CD4-positive, alpha-beta T cell treated with Interleukin-4 for 1 hour (primary cell): ENCODE results near the gene GAS6.

ENCODE experiments used
- DNase-seq, 2 donors: peaks; one replicate each; pipeline ENCODE4 v3.0.0-alpha.2; 2020 to 2022

Gene GAS6

DNA sequence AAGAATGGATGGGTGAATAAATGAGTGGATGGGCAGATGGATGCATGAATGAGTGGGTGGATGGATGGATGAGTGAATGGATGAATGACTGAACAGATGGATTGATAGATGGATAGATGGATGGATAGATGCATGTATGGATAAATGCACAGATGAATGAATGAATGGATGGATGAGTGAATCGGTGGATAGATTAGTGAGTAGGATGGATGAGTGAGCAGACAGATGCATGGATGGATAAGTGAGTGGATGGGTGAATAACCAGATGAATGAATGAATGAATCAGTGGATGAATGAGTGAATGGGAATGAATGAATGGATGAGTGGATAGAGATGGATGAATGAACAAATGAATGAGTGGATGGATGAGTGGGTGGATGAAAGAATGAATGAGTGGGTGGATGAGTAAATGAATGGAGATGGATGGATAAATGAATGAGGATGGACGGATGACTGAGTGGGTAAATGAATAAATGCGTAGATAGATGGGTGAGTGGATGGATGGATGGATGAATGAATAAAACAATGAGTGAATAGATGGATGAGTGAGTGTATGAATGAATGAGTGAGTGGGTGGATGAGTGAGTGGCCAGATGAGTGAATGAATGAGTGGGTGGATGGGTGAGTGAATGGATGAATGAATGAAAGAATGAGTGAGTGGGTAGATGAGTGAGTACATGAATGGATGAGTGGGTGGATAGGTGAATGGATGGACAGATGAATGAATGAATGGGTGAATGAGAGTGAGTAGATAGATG is 13.0 kb downstream of the GAS6 start:
- DNase-seq: no peak

DNA sequence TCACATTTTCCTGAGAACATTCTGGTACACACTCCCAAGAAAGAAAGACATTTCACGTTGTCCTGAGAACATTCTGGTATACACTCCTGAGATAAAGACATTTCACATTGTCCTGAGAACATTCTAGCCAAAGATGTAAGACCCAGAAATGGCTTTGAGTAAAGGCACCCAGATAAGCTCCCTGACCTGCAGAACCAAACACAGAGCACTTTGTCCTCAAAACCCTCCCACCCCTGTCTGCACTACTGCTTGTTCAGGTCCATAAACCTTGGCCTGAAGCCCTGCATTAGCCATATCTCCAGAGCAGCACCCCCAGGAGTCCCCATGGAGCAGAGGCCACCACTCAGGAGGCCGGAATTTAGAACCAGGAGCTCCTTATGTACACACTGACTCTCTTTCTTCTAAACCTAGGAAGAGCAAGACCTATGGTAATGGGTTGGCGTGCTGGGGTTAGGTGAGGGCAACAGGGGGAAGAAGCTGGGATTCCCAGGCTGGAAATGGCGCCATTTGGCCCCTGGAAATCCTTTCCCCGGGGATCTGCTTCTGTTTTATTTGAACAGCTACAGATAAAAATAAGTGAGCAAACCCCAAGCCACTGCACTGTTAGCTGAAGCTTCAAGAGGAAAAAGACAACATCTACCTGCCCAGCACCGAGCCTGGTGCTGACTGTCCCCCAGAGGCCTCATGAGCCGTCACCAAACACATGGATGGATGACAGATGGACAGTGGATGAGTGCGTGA is 13.7 kb downstream of the GAS6 start:
- no peak for DNase-seq

DNA sequence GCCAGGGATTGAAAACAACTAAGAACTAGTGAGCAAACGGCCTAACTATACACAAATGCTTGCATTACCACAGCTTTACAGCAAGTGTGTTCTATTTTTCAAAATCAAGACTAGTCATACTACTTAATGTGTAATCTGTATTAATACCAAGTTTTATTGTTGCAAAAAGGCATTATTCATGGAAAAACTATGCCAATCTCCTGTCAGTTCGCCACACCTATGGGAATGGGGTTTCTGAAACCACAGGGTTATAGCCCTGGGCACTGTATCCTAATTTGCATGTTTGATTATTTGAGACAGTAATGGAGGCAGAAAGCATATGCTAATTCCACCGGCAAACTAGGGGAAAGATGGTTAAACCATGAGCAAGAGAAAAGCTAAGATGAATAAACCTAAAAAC is 14.3 kb downstream of the GAS6 start:
- DNase-seq: no peak

DNA sequence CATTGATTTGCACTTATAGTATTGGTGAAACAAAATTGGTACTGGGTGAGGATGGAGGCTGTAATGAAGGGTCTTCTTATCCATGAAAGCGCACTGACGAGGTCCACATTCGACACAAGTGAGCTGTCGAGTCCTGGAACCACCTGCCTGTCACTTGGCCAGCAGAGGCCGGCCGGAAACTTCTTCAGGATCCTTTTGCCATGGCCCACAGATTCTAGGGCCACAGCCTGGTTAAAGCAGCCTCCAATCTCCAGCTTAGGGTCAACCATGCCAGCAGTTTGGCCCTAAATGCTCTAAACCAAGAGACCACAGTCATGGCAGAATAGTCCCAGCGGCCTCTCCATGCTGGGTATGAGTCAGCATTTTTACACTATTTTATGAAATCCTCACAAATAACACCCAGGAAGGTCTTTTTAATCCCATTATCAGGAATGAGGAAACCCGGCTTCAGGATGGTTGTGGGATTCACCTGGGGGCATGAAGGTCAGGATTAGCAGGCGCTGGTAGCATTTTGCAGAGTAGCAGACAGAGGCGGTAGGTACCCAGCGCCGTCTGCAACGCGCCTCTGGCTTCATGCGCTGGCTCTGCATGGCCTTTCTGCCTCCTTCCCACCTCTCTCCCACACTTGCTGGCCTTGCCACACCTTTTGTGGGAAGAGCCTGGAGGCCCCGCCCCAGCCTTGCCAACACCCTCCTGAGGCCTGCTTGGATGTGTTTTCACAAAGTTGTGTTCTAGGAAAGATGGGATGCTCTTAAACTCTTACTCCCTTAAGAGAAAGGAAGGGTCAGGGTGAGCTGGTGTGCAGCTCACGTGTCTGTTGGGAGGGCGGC is 15.2 kb downstream of the GAS6 start:
- peak in 1 of 2 donors; percentile 8 for DNase-seq

DNA sequence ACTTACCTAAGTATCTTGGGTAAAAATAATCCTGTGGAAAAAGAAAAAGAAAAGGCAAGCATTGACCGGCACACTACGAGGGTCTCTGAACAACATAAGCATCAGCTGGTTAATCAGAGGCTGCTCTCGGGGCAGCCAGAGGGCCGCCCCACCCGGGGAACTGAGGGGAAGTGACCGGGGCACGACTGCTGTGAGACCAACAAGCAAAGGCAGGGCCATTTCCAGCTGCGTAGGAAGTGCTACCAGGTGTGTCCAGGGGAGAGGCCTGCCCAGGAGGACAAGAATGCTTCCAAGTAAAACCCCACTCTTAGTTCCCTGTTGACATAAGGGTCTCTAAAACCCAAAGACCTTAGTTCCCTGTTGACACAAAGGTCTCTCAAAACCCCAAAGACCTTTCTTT is 15.9 kb downstream of the GAS6 start:
- peak in 1 of 2 donors; percentile 4 for DNase-seq

DNA sequence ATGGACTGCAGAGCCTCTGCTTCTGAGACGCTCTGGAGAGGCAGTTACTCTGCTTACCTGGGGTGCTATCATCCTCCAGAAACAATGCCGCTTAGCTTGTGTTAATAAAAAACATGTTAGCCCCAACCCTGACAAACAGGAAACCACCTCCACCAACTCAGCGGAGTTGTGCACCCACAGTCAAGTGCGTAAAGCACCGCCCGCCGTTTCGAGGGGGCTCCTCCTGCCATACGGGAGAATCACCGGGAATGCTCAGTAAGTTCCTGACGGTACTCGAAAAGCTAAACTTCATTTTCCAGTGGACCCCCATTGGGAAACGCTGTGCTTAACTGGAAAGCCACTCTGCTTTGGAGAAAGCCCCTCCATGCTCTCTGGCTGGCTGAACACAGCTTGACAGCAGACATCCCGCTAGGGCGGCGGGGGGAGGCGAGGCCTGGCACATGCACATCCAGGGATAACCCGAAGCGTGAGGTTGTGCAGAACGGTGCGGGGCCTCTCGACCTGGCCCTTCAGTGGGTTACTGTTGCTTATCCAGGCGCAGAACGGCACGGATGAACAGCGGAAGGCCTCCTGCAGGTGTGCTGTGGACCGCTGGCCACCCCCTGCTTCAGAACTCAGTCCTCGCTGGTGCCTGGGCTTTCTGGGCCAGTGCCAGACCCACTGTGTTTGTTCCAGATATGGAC is 17.1 kb downstream of the GAS6 start:
- peak in 1 of 2 donors; percentile 39 for DNase-seq

DNA sequence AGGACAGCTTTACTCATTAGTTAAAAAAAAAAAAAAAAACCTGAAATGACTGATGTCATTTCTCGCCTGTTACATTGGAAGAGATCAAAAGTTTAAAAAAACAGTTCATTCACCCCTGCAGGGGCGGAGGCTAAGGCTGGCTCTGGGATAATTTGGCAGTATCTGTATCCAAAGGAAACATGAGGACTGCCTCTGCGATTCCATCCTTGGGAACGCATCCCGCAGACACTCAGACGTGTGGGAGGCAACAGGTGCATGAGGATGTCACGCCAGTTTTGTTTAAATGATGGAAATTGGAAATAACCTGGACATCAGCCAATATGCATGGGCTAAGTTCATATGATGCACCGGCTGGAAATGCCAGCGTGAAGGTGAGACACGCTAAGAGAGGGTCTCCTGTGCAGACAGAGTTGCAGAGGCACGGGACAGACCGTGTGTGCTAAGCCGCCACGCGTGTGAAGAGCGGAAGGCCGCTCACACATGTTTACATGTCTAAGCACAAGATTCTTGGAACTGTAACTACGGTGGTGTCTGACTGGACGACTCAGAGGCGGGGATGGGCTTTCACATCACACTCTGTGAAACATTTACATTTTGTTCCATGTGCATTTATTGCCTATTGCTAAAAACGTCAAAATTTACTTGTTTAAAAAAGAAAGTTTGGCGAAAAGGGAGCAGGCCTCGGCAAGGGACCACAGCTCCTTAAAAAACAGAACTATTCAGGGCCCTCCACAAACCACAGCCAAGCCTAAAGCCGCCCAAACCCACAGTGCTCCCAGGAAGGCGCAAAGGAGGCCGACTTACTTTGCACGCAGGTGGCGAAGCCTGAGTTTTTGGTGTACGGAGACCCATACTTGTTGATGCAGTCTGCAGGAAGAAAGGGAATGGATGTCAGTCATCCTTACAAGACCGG is 17.9 kb downstream of the GAS6 start:
- no peak for DNase-seq

DNA sequence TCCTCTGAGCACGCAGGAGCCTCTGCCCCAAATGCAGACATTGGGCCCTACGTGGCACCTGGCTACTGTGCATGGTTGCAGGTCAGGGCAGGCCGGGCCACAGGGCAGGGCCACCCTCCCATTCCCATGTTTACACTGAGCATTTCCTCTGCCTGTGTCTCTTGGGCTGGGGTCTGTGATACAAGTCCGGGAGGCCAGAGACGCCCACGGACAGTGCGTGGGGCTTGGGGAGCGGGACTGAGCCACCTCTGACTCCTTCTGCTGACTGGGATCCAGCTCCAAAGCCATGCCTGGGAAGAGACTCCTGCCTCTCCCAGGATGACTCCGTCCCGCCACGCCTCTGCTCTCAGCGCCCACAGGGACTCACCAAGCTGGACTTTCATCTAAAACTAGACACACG is 18.8 kb downstream of the GAS6 start:
- DNase-seq: no peak

DNA sequence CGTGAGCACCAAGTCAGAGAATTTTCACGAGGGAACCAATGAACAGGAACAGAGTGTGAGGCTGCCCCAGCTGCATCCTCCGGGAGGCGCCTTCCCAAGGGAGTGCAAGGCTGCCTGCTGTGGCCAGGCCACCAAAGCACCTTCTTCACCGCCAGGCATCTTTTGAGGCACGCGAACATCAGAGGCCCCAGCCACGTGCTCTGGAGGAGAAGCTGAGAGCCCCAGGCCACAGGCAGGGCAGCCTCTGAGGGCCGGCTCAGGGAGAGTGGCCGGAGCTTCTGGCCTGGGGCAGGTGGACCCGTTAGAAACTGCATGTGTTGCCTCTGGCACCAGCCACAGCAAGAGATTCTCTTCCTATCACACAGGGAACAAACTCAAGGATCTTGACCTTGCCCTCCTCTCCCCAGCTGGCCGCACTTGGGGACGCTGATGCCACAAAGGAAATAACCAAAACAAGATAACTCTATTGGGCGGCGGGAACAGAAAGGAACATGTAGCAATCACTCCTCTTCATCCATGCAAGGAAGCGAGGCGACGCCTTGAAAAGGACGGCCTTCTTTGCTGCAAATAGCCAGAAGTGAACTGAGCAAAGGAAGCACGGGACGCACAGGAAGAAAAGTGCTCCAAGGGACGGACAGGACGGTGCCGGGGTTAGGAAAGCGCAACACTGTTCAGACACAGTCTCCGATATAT is 19.9 kb downstream of the GAS6 start:
- no peak for DNase-seq

DNA sequence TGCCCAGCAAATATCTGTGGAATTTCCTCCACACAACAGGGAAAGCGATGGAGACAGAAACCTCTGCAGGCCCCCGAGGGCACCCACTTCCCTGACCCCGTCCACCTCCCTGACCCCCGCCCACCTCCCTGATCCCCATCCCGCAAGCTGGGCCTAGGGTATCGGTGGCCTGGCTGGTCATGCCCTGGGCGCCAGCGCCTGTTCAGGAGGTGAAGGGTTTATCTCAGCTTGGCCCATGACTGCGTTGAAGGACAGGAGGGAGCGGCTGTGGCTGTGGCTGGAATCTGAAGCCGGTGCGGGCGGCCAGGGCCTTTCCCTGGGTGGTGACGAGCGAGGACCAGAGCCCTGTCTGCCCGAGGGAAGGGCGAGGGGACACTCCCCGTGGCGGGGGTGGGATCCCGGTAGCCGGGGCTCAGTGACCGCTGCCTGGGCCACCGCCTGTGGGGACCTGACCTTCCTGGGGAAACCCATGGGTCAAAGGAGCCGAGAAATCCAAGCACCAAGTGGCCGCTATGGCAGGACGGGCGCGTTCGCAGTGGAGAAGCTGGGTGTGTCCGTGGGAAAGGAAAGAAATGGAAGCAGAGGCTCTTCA is 20.7 kb downstream of the GAS6 start:
- no peak for DNase-seq

DNA sequence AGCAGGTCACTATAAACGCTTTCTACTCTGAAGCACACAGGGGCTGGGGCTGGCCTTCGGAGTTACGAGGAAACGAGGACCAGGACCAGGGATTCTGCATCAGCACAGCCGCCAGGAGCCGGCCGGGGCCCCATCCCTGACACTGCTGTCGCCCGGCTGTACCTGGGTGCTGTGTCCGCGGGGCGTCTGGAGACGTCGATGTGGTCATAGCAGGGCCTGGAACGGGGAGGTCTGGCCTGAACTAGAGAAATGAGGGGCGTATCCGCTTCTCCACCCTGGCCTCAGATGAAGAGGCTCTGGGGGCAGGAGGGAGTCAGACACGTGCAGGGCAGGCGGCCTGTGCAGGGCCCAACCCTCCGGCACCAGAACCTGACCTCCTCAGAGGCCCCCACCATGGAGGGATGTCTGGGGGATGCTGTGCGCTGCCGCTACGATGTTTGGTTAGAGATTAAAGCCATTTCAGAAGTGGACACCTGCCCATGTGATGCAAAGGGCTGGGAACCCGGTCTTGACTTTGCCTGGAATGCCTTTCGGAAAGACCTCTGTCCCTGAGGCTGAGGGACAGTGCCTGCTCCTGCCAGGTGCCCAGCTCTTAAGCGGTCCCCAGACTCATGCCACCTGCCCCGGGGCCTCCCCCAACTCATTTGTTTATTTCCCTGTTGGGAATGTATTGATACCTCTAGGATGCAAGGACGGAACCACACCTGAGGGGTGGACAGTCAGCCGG is 21.4 kb downstream of the GAS6 start:
- DNase-seq: no peak

DNA sequence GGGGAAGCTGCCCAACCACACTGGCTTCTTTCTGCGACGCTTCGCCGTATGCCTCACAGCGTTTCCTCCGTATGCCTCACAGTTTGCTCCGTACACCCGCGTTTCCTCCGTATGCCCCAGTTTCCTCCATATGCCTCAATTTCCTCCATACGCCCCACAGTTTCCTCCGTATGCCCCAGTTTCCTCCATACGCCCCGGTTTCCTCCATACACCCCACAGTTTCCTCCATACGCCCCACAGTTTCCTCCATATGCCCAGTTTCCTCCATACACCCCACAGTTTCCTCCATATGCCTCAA is 22.6 kb downstream of the GAS6 start:
- DNase-seq: no peak

DNA sequence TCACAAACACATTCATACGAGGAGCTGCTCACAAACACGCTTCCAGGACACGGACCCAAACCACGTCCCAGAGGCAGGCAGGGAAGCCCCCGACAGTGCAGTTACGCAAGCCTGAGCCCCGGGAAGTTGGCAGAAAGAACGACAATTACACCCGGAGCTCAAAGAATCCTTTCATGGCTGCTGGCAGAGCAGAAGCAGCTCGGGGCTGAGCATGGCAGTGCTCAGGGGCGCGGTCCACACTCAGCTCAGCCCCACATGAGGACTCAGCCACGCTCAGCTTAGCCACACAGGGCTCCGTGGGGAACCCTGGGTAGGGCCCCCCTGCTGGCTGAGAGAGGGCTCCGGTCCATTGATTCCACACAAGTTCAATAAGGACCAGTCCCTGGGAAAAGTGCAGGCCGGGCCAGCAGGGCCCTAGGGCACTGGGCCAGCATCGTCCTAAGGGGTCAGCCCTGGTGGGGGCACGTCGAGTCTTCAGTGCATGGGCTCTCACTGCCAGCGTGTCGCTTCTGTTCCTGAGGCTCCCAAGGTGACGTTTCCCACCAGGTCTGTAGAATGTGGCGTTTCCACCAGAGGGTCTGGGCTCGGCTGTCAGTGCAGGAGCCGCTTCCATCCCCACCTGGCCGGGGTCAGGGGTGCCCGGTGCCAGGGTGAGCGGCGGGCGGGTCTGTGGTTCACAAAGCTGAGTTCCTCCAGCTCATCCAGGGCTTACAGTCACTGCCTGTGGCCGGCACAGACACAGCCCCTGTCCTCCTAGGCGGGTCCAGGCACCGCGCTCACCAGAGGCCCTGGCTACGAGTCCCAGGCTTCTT is 23.1 kb downstream of the GAS6 start:
- no peak for DNase-seq

DNA sequence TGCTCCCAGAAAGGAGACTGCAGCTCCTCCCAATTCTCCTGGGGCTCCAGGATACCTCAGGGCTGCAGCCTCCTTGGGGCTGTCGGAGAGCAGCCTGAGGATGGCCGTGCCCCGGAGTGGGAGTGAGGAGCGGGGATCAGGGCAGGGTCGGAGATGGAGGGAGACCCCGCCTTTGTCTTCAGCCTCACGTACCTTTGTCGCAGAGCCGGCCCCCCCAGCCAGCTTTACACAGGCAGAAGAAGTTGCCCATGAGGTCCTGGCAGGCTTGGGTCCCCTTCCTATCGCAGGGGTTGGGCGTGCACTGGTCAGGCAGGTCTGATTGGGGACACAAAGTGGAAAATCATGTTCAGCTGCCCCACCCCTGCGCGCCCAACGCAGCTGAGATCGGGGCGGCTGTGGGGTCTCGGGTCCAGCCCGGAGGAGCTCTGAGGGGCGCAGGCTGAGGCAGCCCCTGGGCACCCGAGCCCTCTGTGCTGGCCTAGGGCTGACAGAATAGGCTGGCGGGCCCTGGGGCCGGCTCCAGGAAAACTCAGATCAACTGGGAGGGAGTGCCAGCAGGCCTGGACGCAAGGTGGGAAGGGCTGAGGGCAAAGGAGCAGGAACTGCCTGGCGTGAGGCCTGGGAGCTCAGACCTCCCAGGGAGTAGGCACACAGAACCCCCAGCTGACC is 24.2 kb downstream of the GAS6 start:
- no peak for DNase-seq

DNA sequence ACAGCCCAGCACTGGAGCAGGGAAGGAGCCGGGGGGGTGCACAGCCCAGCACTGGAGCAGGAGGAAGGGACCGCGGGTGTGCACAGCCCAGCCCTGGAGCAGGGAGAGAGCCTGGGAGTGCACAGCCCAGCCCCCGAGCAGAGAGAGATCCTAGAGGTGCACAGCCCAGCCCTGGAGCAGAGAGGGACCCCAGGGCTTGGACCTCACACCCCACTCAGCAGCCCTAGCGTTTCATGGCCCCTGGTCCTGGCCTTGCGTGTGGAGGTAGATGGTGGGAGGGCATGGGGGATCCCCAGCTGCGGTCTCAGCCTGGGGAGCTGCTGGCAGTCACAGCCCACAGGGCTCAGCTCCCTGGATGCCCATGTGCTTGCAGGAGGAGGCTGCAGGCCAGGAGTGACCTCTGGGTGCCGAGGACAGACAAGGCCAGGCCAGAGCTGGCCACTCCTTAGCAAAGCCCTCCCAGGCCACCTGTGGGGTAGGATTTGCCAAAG is 25.1 kb downstream of the GAS6 start:
- DNase-seq: no peak

DNA sequence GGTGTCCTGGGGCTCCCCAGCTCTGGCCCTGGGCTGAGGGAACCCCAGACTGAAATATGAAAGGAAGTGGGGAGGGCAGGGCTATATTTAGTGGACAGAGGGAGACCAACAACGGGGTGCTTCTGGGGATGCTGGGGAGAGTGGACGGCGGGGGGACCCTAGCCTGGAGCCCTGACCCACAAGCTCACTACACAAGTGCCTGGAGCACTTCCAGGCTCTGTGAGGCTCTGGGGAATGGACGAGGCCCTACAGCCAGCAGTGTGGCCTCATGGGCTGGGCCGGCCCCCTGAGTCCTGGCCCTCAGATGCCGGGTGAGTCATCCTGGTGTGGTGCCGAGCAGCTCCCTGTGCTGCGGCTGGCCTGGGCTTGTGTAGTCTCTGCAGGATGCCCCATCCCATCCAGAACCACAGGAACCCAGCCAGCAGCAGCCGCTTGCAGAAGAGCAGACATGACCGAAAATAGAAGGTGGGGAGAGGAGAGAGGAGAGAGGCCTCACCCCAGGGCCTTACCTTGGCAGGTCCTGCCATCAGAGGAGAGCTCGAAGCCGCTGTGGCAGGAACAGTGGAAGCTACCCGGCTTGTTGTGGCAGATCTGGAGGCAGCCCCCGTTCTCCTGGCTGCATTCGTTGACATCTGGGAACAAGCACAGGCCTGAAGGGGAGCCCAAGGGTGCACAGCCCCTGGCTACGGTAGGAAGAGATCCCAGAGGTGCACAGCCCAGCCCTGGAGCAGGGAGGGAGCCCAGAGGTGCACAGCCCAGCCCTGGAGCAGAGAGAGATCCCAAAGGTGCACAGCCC is 26.1 kb downstream of the GAS6 start:
- no peak for DNase-seq

DNA sequence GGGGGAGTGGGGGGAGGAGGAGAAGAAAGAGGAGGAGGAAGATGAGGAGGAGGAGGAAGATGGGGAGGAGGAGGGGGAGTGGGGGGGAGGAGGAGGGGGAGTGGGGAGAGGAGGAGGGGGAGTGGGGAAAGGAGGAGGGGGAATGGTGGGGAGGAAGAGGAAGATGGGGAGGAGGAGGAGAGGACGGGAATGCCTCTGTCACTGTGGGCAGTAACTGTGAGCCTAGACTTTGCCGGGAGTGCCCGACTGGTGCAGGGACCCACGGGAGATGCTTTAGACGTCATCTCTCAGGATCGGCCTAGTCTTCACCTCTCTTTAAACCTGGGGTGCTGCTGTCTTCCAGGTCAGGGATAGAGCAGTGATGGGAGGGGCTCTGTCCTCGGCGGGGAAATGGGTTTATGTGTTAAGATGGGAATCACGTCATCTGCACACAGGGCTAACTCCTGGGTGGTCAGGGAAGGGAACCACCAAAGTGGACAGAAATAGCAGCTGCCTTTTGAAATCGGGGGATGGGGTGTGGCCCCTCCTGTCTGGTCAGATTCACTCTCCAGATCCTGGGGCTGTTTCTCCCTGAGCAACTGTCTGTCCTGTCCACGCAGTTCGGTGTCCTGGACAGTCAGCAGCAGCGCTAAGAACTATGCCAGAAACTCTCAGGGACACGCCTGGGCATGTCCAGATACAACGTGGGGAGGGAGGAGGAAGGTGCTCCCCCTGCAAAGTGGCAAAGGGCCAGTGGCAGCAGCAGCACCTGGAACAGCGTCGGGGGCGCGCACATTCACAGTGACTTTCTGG is 26.9 kb downstream of the GAS6 start:
- no peak for DNase-seq
